Stomach smooth muscle (tissue), 2 donors: ENCODE data around the gene RIMBP3B.
"Not testable (repeated sequence)": the region's sequence is repeated elsewhere in the genome, so short reads cannot be mapped to it uniquely, and the experiment has no call there.

Experiments used
- H3K27ac ChIP-seq: one replicate; pipeline ENCODE4 v1.7.0; 2013; ENCODE audit warnings: mild to moderate bottlenecking, low read length, inconsistent platforms
- H3K27me3 ChIP-seq, 2 donors: one replicate each; pipeline ENCODE4 v1.7.0; 2013; ENCODE audit warnings: low read length in 2 of 2; ENCODE audit not compliant: insufficient read depth in 2 of 2, control insufficient read depth in 1 of 2
- H3K36me3 ChIP-seq, 2 donors: one replicate each; pipeline ENCODE4 v1.7.0; 2013; ENCODE audit warnings: low read length in 2 of 2; ENCODE audit not compliant: control insufficient read depth in 2 of 2, insufficient read depth in 2 of 2
- H3K4me1 ChIP-seq: one replicate; pipeline ENCODE4 v1.7.0; 2013; ENCODE audit warnings: low read length; ENCODE audit not compliant: control insufficient read depth, insufficient read depth
- H3K4me3 ChIP-seq, 2 donors: one replicate each; pipeline ENCODE4 v1.7.0; 2013; ENCODE audit warnings: low read length in 2 of 2
- H3K9ac ChIP-seq, 2 donors: one replicate each; pipeline ENCODE4 v1.7.0; 2013; ENCODE audit warnings: low read length in 2 of 2, mild to moderate bottlenecking in 1 of 2
- H3K9me3 ChIP-seq, 2 donors: one replicate each; pipeline ENCODE4 v1.7.0; 2013; ENCODE audit warnings: low read length in 2 of 2; ENCODE audit not compliant: control insufficient read depth in 2 of 2
- donor health status: healthy.
- donor health status: Pancreatic carcinoma.

RIMBP3B gene

GRCh38 chr22:21417853-21418252, 34.3 kb downstream of the RIMBP3B start:
- H3K27me3 ChIP-seq, H3K27ac ChIP-seq, H3K36me3 ChIP-seq, H3K9me3 ChIP-seq, H3K4me1 ChIP-seq, H3K9ac ChIP-seq: not testable (repeated sequence)
- H3K4me3 ChIP-seq = peak overlapping the region in 1 of 2 donors; percentile 58

GRCh38 chr22:21418974-21419638, 35.6 kb downstream of the RIMBP3B start:
- not testable (repeated sequence) for H3K9ac ChIP-seq, H3K27me3 ChIP-seq, H3K36me3 ChIP-seq, H3K4me3 ChIP-seq, H3K9me3 ChIP-seq, H3K4me1 ChIP-seq, H3K27ac ChIP-seq

GRCh38 chr22:21420180-21420763, 36.7 kb downstream of the RIMBP3B start:
- not testable (repeated sequence) for H3K36me3 ChIP-seq, H3K9ac ChIP-seq, H3K4me3 ChIP-seq, H3K4me1 ChIP-seq, H3K9me3 ChIP-seq, H3K27ac ChIP-seq, H3K27me3 ChIP-seq

- H3K9ac ChIP-seq, H3K27me3 ChIP-seq, H3K9me3 ChIP-seq, H3K4me1 ChIP-seq, H3K4me3 ChIP-seq, H3K27ac ChIP-seq, H3K36me3 ChIP-seq: not testable (repeated sequence)
These were observed 40.6 kb downstream of the RIMBP3B start for GRCh38 chr22:21424084-21424709.

GRCh38 chr22:21434378-21435233, 51.1 kb downstream of the RIMBP3B start:
- not testable (repeated sequence) for H3K9me3 ChIP-seq, H3K4me1 ChIP-seq, H3K27me3 ChIP-seq, H3K36me3 ChIP-seq, H3K9ac ChIP-seq, H3K27ac ChIP-seq, H3K4me3 ChIP-seq

- not testable (repeated sequence) for H3K27me3 ChIP-seq, H3K9me3 ChIP-seq, H3K9ac ChIP-seq, H3K4me3 ChIP-seq, H3K27ac ChIP-seq, H3K36me3 ChIP-seq, H3K4me1 ChIP-seq
These were observed 52.7 kb downstream of the RIMBP3B start for GRCh38 chr22:21435998-21436810.

GRCh38 chr22:21438013-21438412, 54.5 kb downstream of the RIMBP3B start:
- not testable (repeated sequence) for H3K4me1 ChIP-seq, H3K9me3 ChIP-seq, H3K4me3 ChIP-seq, H3K36me3 ChIP-seq, H3K27ac ChIP-seq, H3K9ac ChIP-seq, H3K27me3 ChIP-seq
